HG02852 (cell line): Measurements from ENCODE around the gene SH2B2.
"Not testable (repeated sequence)": the region's sequence is repeated elsewhere in the genome, so short reads cannot be mapped to it uniquely, and the experiment has no call there.

Experiments used
- ATAC-seq: cut with Tn5 transposase; IDR thresholded peaks from one replicate; pipeline ENCODE4 v1.9.1; 2021; ENCODE audit warnings: mild to moderate bottlenecking, moderate library complexity; ENCODE audit not compliant: unreplicated experiment

Gene SH2B2

GRCh38 chr7:102327183-102327582 lies 40.5 kb downstream of the SH2B2 start:
- ATAC-seq, result not testable (repeated sequence)

- not testable (repeated sequence) for ATAC-seq
These were observed 42.2 kb downstream of the SH2B2 start for GRCh38 chr7:102328863-102329262.

- not testable (repeated sequence) for ATAC-seq
These were observed 42.7 kb downstream of the SH2B2 start for GRCh38 chr7:102329366-102329765.

- ATAC-seq, result not testable (repeated sequence)
These were observed 44.2 kb downstream of the SH2B2 start for GRCh38 chr7:102330666-102331460.

GRCh38 chr7:102335574-102335973 lies 48.9 kb downstream of the SH2B2 start:
- not testable (repeated sequence) for ATAC-seq

GRCh38 chr7:102337002-102337401 lies 50.3 kb downstream of the SH2B2 start:
- not testable (repeated sequence) for ATAC-seq

- not testable (repeated sequence) for ATAC-seq
These were observed 50.8 kb downstream of the SH2B2 start for GRCh38 chr7:102337420-102337819.

GRCh38 chr7:102340599-102341368 lies 54.1 kb downstream of the SH2B2 start:
- ATAC-seq, result not testable (repeated sequence)

- not testable (repeated sequence) for ATAC-seq
These were observed 60.3 kb downstream of the SH2B2 start for GRCh38 chr7:102346983-102347382.

- not testable (repeated sequence) for ATAC-seq
These were observed 69.7 kb downstream of the SH2B2 start, which contains the start of gene SPDYE6 for GRCh38 chr7:102356344-102356743. Gene SPDYE6, minus strand, starts transcription at chr7:102356444. Its CDS starts 421 bp downstream, at chr7:102356023.

GRCh38 chr7:102363549-102364393 lies 77.1 kb downstream of the SH2B2 start:
- ATAC-seq, result peak; percentile 97

GRCh38 chr7:102364394-102364886 lies 77.8 kb downstream of the SH2B2 start:
- not testable (repeated sequence) for ATAC-seq

GRCh38 chr7:102365390-102365789 lies 78.7 kb downstream of the SH2B2 start:
- ATAC-seq, result not testable (repeated sequence)

GRCh38 chr7:102370038-102370437 lies 83.4 kb downstream of the SH2B2 start:
- ATAC-seq, result not testable (repeated sequence)
